Measurements from ENCODE around the gene YEATS2. TPM values are rescaled to one million over a fixed set of nuclear protein-coding genes. Genes with fewer than 3 reads are reported as not detected.

YEATS2 gene
- total RNA-seq, 3 donors from 2014 or later (not counting 1 experiment from before 2014, with no cell fraction given): 23.1 to 25.8 (median 25.2) TPM

GRCh38 chr3:183823963-183824362, 126.4 kb downstream of the YEATS2 start:
- intact Hi-C loops (cut with micrococcal nuclease): no loop called here
- Histone ChIP-seq H3K4me1 (ENCODE audit: control insufficient read depth, insufficient read depth, low read length) (peaks cover 8% of the 10 kb centered on the region), H3K27me3 (ENCODE audit: control insufficient read depth, insufficient read depth, low read length) (no peaks in the 10 kb centered on the region), H3K4me3 (ENCODE audit: low read length) (no peak overlapping the region), H3K27ac (ENCODE audit: low read length) (no peak overlapping the region), H3K9me3 (ENCODE audit: control insufficient read depth, insufficient read depth, low read length) (no peaks in the 10 kb centered on the region), H3K36me3 (ENCODE audit: control insufficient read depth, insufficient read depth, low read length) (peaks cover 6% of the 10 kb centered on the region)
- Mint-ChIP-seq H3K4me3 (peak overlapping the region; percentile 89), H3K27ac (peak overlapping the region in 1 of 2 donors; percentile 32), H3K27me3 (ENCODE audit: low read depth in 2 of 2) (no peaks in the 10 kb centered on the region), H3K9me3 (no peaks in the 10 kb centered on the region), H3K4me1 (peaks cover 11 to 16% of the 10 kb centered on the region in 2 donors), H3K36me3 (no peaks in the 10 kb centered on the region)
- 72% methylated on average over 4 of the region's 5 CpGs for WGBS (ENCODE audit: insufficient coverage)
- ATAC-seq (no peak), DNase-seq (no peak)
- no peak for TF ChIP-seq CTCF (IDR thresholded peaks at IDR 0.05)

- Mint-ChIP-seq H3K27me3 (ENCODE audit: low read depth in 2 of 2) (no peaks in the 10 kb centered on the region), H3K27ac (no peak overlapping the region), H3K4me1 (peaks cover 11 to 16% of the 10 kb centered on the region in 2 donors), H3K9me3 (no peaks in the 10 kb centered on the region), H3K4me3 (peak overlapping the region; percentile 89), H3K36me3 (no peaks in the 10 kb centered on the region)
- Histone ChIP-seq H3K36me3 (ENCODE audit: control insufficient read depth, insufficient read depth, low read length) (peaks cover 12% of the 10 kb centered on the region), H3K27ac (ENCODE audit: low read length) (no peak overlapping the region), H3K4me3 (ENCODE audit: low read length) (peak overlapping the region; percentile 36), H3K27me3 (ENCODE audit: control insufficient read depth, insufficient read depth, low read length) (no peaks in the 10 kb centered on the region), H3K4me1 (ENCODE audit: control insufficient read depth, insufficient read depth, low read length) (peaks cover 8% of the 10 kb centered on the region), H3K9me3 (ENCODE audit: control insufficient read depth, insufficient read depth, low read length) (no peaks in the 10 kb centered on the region)
- ATAC-seq: peak; percentile 40 to 62 (median 46)
- peak in 1 of 2 donors; percentile 34 for DNase-seq
- no peak for TF ChIP-seq CTCF (IDR thresholded peaks at IDR 0.05)
- WGBS (ENCODE audit: insufficient coverage): under 1% methylated on average over 88 of the region's 88 CpGs
- intact Hi-C loops (cut with micrococcal nuclease): no loop called here
These were observed 127.3 kb downstream of the YEATS2 start for GRCh38 chr3:183824761-183825455.

- no peaks in the 10 kb centered on the region for H3K27me3 Mint-ChIP-seq (ENCODE audit: low read depth in 2 of 2)
- intact Hi-C loops (cut with micrococcal nuclease): no loop called here
These were observed 128.0 kb downstream of the YEATS2 start, which contains the start of gene MAP6D1 for GRCh38 chr3:183825456-183826161. Gene MAP6D1, minus strand, starts transcription at chr3:183825577. Its CDS starts 30 bp downstream, at chr3:183825547.

More at GRCh38 chr3:183825456-183826161, 128.0 kb downstream of the YEATS2 start, which contains the start of gene MAP6D1:
- peaks cover 11 to 16% of the 10 kb centered on the region in 2 donors for H3K4me1 Mint-ChIP-seq
- peaks cover 15% of the 10 kb centered on the region for H3K36me3 ChIP-seq (ENCODE audit: control insufficient read depth, insufficient read depth, low read length)
- H3K4me1 ChIP-seq (ENCODE audit: control insufficient read depth, insufficient read depth, low read length): peaks cover 8% of the 10 kb centered on the region
- no peaks in the 10 kb centered on the region for H3K9me3 ChIP-seq (ENCODE audit: control insufficient read depth, insufficient read depth, low read length)
- H3K4me3 ChIP-seq (ENCODE audit: low read length): peak within 1 kb of the TSS; percentile 36
- H3K27ac Mint-ChIP-seq: peak within 1 kb of the TSS in 1 of 2 donors; percentile 32
- H3K36me3 Mint-ChIP-seq: no peaks in the 10 kb centered on the region
- ATAC-seq: peak; percentile 62 to 80 (median 72)
- no peaks in the 10 kb centered on the region for H3K27me3 ChIP-seq (ENCODE audit: control insufficient read depth, insufficient read depth, low read length)
- TF ChIP-seq CTCF (IDR thresholded peaks at IDR 0.05): no peak
- no peaks in the 10 kb centered on the region for H3K9me3 Mint-ChIP-seq
- no peak within 1 kb of the TSS for H3K27ac ChIP-seq (ENCODE audit: low read length)
- peak within 1 kb of the TSS; percentile 89 for H3K4me3 Mint-ChIP-seq
- WGBS (ENCODE audit: insufficient coverage): 9% methylated on average over 69 of the region's 69 CpGs
- peak; percentile 22 to 68 for DNase-seq
